ENCODE results near the gene TSPAN32.

Gene TSPAN32

GRCh38 chr11:2314136-2314524, 12.3 kb downstream of the TSPAN32 start:
- H3K27me3 ChIP-seq (replicated peaks; ENCODE audit: control insufficient read depth, insufficient read depth, low read length), result no peaks in the 10 kb centered on the region; the same call in 1 of the 2 replicates
- H3K36me3 ChIP-seq (ENCODE audit: control insufficient read depth, insufficient read depth, low read length), result no peaks in the 10 kb centered on the region
- H3K4me3 ChIP-seq (replicated peaks; ENCODE audit: low read depth, low read length), result no peak overlapping the region
- DNase-seq (ENCODE audit: extremely low read depth, insufficient read length), result no peak
- TF ChIP-seq, protein P1, sequence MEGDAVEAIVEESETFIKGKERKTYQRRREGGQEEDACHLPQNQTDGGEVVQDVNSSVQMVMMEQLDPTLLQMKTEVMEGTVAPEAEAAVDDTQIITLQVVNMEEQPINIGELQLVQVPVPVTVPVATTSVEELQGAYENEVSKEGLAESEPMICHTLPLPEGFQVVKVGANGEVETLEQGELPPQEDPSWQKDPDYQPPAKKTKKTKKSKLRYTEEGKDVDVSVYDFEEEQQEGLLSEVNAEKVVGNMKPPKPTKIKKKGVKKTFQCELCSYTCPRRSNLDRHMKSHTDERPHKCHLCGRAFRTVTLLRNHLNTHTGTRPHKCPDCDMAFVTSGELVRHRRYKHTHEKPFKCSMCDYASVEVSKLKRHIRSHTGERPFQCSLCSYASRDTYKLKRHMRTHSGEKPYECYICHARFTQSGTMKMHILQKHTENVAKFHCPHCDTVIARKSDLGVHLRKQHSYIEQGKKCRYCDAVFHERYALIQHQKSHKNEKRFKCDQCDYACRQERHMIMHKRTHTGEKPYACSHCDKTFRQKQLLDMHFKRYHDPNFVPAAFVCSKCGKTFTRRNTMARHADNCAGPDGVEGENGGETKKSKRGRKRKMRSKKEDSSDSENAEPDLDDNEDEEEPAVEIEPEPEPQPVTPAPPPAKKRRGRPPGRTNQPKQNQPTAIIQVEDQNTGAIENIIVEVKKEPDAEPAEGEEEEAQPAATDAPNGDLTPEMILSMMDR (IDR thresholded peaks at IDR 0.05; ENCODE audit: insufficient read depth, low read length, poor library complexity, severe bottlenecking), result no peak

GRCh38 chr11:2314525-2315394, 12.9 kb downstream of the TSPAN32 start:
- Histone ChIP-seq H3K36me3 (ENCODE audit: control insufficient read depth, insufficient read depth, low read length) (no peaks in the 10 kb centered on the region), H3K27me3 (replicated peaks; ENCODE audit: control insufficient read depth, insufficient read depth, low read length) (no peaks in the 10 kb centered on the region; the same call in 1 of the 2 replicates), H3K4me3 (replicated peaks; ENCODE audit: low read depth, low read length) (no peak overlapping the region)
- TF ChIP-seq, protein P1 (IDR thresholded peaks at IDR 0.05; ENCODE audit: insufficient read depth, low read length, poor library complexity, severe bottlenecking), result no peak
- no peak for DNase-seq (ENCODE audit: extremely low read depth, insufficient read length)

DNA sequence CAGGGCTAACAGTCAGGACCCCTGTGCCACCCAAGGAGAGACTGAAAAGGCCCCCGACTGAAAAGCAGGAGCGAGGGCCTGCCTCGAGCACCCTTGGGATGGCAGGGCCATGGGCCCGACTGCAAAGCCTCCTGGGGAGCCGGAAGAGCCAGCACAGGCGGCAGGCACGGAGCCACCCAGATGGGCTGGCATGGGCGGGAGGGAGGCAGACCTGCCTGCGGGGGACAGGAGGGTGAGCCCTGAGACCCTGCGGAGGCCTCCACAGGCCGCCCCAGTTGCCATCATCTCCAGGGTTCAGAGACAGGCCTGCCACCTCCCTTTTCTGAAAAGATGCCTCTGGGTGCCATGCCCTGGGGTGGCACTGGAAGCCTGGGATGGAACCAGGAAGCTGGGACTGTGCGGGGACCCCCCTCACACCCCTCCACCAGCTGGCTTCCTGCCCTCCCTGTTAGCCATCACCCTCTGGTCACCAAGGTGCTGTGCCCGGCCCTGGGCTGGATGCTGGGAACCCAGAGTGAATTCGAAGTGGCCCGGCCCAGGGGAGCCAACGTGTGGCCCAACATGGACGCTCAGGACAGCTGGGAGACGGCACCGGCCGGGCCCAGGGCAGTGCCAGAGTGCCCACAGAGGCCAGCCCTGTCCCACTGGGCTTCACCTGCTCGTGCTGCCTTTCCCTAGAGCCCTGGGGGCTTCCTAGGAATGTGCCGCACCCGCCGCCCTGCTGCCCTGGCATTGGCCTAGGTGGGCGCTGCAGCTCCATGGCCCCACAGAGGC, 13.8 kb downstream of the TSPAN32 start:
- Histone ChIP-seq H3K4me3 (replicated peaks; ENCODE audit: low read depth, low read length) (no peak overlapping the region), H3K27me3 (replicated peaks; ENCODE audit: control insufficient read depth, insufficient read depth, low read length) (no peaks in the 10 kb centered on the region; the same call in 1 of the 2 replicates)
- TF ChIP-seq, protein P1 (IDR thresholded peaks at IDR 0.05; ENCODE audit: insufficient read depth, low read length, poor library complexity, severe bottlenecking), result no peak

DNA sequence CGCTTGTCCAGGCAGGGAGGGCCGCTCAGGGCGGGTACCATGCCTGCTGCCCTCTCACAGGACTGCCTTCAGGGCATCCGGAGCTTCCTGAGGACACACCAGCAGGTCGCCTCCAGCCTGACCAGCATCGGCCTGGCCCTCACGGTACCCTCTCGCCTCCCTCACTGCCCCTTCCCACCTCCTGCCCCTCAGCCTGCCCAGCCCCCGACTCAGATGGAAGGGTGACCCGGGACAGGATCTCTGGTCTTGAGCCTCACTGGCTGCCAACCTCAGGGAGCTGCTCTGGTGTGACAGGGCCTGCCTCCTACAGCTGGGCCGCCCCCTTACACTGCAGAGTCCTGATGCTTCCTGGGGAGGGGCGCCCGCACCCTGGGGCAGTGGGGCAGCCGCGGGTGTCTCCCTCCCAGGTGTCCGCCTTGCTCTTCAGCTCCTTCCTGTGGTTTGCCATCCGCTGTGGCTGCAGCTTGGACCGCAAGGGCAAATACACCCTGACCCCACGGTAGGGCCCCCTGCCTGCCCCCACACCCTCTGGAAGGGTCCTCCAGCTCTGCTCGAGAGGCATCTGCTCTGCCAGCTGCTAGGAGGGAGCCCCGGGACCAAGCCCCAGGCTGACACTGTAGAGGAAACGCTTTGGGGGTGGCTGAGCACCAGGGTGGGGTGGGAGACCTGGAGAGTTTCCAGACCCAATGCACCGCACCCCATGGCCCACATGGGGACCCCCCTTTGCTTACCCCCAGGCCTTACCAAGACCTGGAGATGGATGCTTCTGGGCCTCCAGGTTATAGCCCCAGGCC, 14.6 kb downstream of the TSPAN32 start:
- H3K27me3 ChIP-seq (replicated peaks; ENCODE audit: control insufficient read depth, insufficient read depth, low read length), result no peaks in the 10 kb centered on the region; the same call in 1 of the 2 replicates
- H3K36me3 ChIP-seq (ENCODE audit: control insufficient read depth, insufficient read depth, low read length), result no peaks in the 10 kb centered on the region
- DNase-seq (ENCODE audit: extremely low read depth, insufficient read length), result no peak
- TF ChIP-seq, protein P1 (IDR thresholded peaks at IDR 0.05; ENCODE audit: insufficient read depth, low read length, poor library complexity, severe bottlenecking), result no peak
- H3K4me3 ChIP-seq (replicated peaks; ENCODE audit: low read depth, low read length), result no peak overlapping the region

More for the DNA sequence above, 13.8 kb downstream of the TSPAN32 start:
- no peaks in the 10 kb centered on the region for H3K36me3 ChIP-seq (ENCODE audit: control insufficient read depth, insufficient read depth, low read length)
- DNase-seq (ENCODE audit: extremely low read depth, insufficient read length), result no peak

- H3K27me3 ChIP-seq (replicated peaks; ENCODE audit: control insufficient read depth, insufficient read depth, low read length), result no peaks in the 10 kb centered on the region; the same call in 1 of the 2 replicates
- H3K36me3 ChIP-seq (ENCODE audit: control insufficient read depth, insufficient read depth, low read length), result no peaks in the 10 kb centered on the region
- no peak overlapping the region for H3K4me3 ChIP-seq (replicated peaks; ENCODE audit: low read depth, low read length)
- no peak for DNase-seq (ENCODE audit: extremely low read depth, insufficient read length)
- TF ChIP-seq, protein P1 (IDR thresholded peaks at IDR 0.05; ENCODE audit: insufficient read depth, low read length, poor library complexity, severe bottlenecking), result no peak
These were observed 15.1 kb downstream of the TSPAN32 start for GRCh38 chr11:2316963-2317244.
